ENCODE data around the gene FSTL4.

GRCh38 chr5:133341296-133341695 is 271.0 kb downstream of the FSTL4 start:
- TF ChIP-seq CTCF (IDR thresholded peaks at IDR 0.05) (no peak), POLR2A (IDR thresholded peaks at IDR 0.05) (no peak)

Data from lower leg skin (tissue), 3 donors.